K562 (cell line): ENCODE results near the gene ADCY4. TPM values are rescaled to one million over a fixed set of nuclear protein-coding genes. Genes with fewer than 3 reads are reported as not detected.

ENCODE experiments used
- ARID4B ChIP-seq: sonication (generic); formaldehyde crosslinking; IDR thresholded peaks from 2 replicates; pipeline ENCODE4 v1.8.0; 2022; ENCODE audit warnings: mild to moderate bottlenecking, missing genetic modification reagents
- CBX3 ChIP-seq, 2 experiments: IDR thresholded peaks; 1 replicate in 1 of 2; 2 replicates in 1 of 2; pipeline ENCODE4 v1.6.1; 2012; ENCODE audit warnings: inconsistent platforms in 2 of 2, low read length in 2 of 2, borderline replicate concordance in 1 of 2, control low read depth in 1 of 2
- JUNB ChIP-seq: fragments of 450-650 bp; formaldehyde crosslinking; conservative IDR thresholded peaks from 2 replicates; pipeline ENCODE4 v1.4.0; 2020; ENCODE audit warnings: mild to moderate bottlenecking
- MGA ChIP-seq: fragments of 450-650 bp; IDR thresholded peaks from 2 replicates; pipeline ENCODE4 v1.6.1; 2016; ENCODE audit warnings: mild to moderate bottlenecking, moderate library complexity
- RAD51 ChIP-seq: fragments of 450-650 bp; IDR thresholded peaks from 2 replicates; pipeline ENCODE4 v1.7.1; 2016; ENCODE audit warnings: low read depth, mild to moderate bottlenecking, borderline replicate concordance
- ZFP91 ChIP-seq: sonication (generic); formaldehyde crosslinking; IDR thresholded peaks from 2 replicates; pipeline ENCODE4 v1.8.0; 2022; ENCODE audit warnings: mild to moderate bottlenecking, missing genetic modification reagents
- polyA plus RNA-seq, 8 experiments: library from polyadenylated mRNA; depleted of rRNA in 4 of 8; stranded (reverse) in 5 of 8; unstranded in 3 of 8; fragments of >200 nt; fragmentation: Nextera tagmentation in 2 of 8; fragmentation: Illumina TruSeq in 1 of 8; extraction: Ambion mirVana in 2 of 8; extraction: Trizol in 1 of 8; gene quantifications; 2 replicates each; pipeline versions ENCODE4 v1.2.1 to v1.2.3, GENCODE V29; 2011 to 2014; ENCODE audit warnings: inconsistent platforms in 1 of 8, missing spikeins in 1 of 8
- total RNA-seq, 7 experiments: library from RNA; depleted of rRNA in 6 of 7; stranded (reverse); fragments of >200 nt in 6 of 7; fragmentation: Illumina TruSeq in 2 of 7; extraction: Trizol in 2 of 7; gene quantifications; 2 replicates each; pipeline versions ENCODE4 v1.2.1 to v1.2.3, GENCODE V29; 2011 to 2021; ENCODE audit warnings: low replicate concordance in 1 of 7
- TF ChIP-seq, protein P1 (sequence below): fragments of 250-450 bp; sonication (Bioruptor Pico); IDR thresholded peaks from 2 replicates; pipeline ENCODE4 v1.9.0; 2021; ENCODE audit warnings: mild to moderate bottlenecking

ADCY4 gene
- total and polyA plus RNA-seq, 9 of the 15 experiments (the other 6 are each of a cell fraction or from before 2014, with no cell fraction given) = 0.04 to 0.31 (median 0.15) TPM; not detected in 2

- TF ChIP-seq CBX3 (IDR thresholded peaks at IDR 0.05; ENCODE audit: borderline replicate concordance in 1 of 2, low read length in 2 of 2) (no peak), RAD51 (no peak), JUNB (CRISPR knock-in tag) (no peak), MGA (peak; percentile 49; the same call in 1 of the 2 replicates), ARID4B (0 out of 2 replicates have a peak, but pooled peaks have one; percentile 44), ZFP91 (CRISPR knock-in tag) (no peak)
- TF ChIP-seq, protein P1, sequence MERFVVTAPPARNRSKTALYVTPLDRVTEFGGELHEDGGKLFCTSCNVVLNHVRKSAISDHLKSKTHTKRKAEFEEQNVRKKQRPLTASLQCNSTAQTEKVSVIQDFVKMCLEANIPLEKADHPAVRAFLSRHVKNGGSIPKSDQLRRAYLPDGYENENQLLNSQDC = no peak
Measured at GRCh38 chr14:24299255-24300191, 35.3 kb downstream of the ADCY4 start, which contains the start of the genes DHRS1 and NOP9 (continued).
